ENCODE data around the gene F8A1. TPM values are rescaled to one million over a fixed set of nuclear protein-coding genes. Genes with fewer than 3 reads are reported as not detected.
A peak's percentile ranks its signal among the peaks of the same experiment; 100 is the strongest.
"Not testable (repeated sequence)": the region's sequence is repeated elsewhere in the genome, so short reads cannot be mapped to it uniquely, and the experiment has no call there.

F8A1 gene
- 9.6 TPM for polyA plus RNA-seq (ENCODE audit: insufficient read length)

- not testable (repeated sequence) for DNase-seq
Measured at GRCh38 chrX:154886069-154886788, at the start of gene F8A1. TSS of gene F8A1 (plus strand) at chrX:154886355. CDS start at chrX:154886375, 20 bp downstream.

- DNase-seq, result peak; percentile 29
Measured at GRCh38 chrX:154840856-154841255, 45.3 kb upstream of the F8A1 start.

GRCh38 chrX:154850957-154851611 lies 35.1 kb upstream of the F8A1 start:
- no peak for DNase-seq

GRCh38 chrX:154855256-154855655 lies 30.9 kb upstream of the F8A1 start:
- DNase-seq, result no peak

- not testable (repeated sequence) for DNase-seq
Measured at GRCh38 chrX:154868522-154868921, 17.6 kb upstream of the F8A1 start.

- DNase-seq, result no peak
Measured at GRCh38 chrX:154873329-154873728, 12.8 kb upstream of the F8A1 start.

GRCh38 chrX:154884069-154884468 lies 2.1 kb upstream of the F8A1 start:
- not testable (repeated sequence) for DNase-seq

GRCh38 chrX:154885057-154885456 lies 1.1 kb upstream of the F8A1 start:
- DNase-seq, result not testable (repeated sequence)

- DNase-seq, result not testable (repeated sequence)
Measured at GRCh38 chrX:154885549-154885948, 606 bp upstream of the F8A1 start.

GRCh38 chrX:154886789-154887221 lies 650 bp downstream of the F8A1 start:
- DNase-seq, result not testable (repeated sequence)

GRCh38 chrX:154890990-154891639 lies 5.0 kb downstream of the F8A1 start:
- DNase-seq, result no peak

- no peak for DNase-seq
Measured at GRCh38 chrX:154892296-154892695, 6.1 kb downstream of the F8A1 start.

GRCh38 chrX:154900323-154900722 lies 14.2 kb downstream of the F8A1 start:
- no peak for DNase-seq

GRCh38 chrX:154902408-154902807 lies 16.3 kb downstream of the F8A1 start:
- no peak for DNase-seq

GRCh38 chrX:154908821-154909220 lies 22.7 kb downstream of the F8A1 start:
- DNase-seq, result no peak

- not testable (repeated sequence) for DNase-seq
Measured at GRCh38 chrX:154910048-154910447, 23.9 kb downstream of the F8A1 start.

GRCh38 chrX:154910528-154910927 lies 24.4 kb downstream of the F8A1 start:
- DNase-seq, result not testable (repeated sequence)

- DNase-seq, result no peak
Measured at GRCh38 chrX:154914052-154914451, 27.9 kb downstream of the F8A1 start.

GRCh38 chrX:154918060-154918483 lies 31.9 kb downstream of the F8A1 start:
- peak; percentile 50 for DNase-seq

- not testable (repeated sequence) for DNase-seq
Measured at GRCh38 chrX:154924771-154925170, 38.6 kb downstream of the F8A1 start.

Measured in hindlimb muscle (tissue), 1 donor.